ENCODE measurements around the gene PRRT4.

PRRT4 gene

DNA sequence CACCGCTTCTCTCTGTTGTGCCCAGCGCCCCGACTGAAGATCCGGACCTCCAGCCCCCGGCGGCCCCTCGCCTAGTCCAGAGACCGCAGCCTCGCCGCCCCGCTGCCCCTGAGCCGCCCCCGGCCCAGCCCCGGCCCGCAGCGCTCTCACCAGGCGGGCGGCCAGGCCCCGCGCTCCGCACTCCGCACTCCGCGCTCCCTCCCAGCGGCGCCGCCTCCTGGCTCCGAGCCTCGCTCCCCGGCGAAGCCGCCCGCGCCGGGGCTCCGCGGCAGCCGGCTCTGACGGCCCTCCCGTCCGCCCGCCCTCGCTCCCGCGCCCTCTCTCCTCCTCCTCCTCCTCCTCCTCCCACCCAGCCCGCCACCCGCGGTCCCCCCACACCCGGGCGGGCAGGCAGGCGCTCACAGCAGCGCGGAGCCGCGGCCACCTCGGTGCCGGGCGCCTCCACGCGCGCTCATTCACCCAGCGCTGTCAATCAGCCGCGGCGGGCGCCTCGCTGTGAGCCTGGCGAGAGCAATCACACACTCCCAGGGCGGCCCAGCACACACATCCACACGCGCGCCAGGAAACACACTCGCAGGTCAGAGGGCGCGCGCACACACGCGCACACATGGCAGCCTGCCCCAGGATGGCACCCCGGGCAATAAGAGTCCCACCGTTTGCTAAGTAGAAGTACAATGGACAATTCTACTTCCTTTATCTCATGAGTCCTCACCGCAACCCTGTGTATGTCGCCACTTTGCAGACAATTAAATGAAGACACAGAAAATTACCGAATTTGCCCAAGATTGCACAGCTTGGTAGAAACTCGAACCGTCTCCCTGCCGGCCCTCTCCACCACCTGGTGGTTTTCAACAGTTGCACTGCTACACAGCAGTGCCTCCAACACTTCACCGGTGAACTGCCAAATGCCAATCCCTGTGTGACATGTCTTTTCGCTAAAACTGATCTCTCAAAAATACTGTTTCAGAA lies at the start of gene PRRT4:
Gene PRRT4, minus strand, starts transcription at position 280 of the 969 bp plus-strand sequence.
- no peak for DNase-seq

DNA sequence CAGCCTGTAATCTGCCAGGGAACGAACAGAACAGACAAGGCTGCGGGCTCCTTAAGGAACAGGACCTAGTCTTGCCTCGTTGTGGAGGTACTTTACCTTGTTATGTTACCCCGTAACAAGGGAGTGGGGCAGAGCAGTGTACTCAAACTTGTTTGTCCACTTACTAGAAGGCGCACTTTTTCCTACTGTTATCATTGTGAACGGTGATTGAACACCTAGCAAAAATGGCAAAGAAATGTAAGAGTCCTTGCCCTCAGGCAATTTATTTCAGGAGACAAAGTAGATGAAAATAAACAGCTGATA lies 48.9 kb upstream of the PRRT4 start:
- DNase-seq: no peak

DNA sequence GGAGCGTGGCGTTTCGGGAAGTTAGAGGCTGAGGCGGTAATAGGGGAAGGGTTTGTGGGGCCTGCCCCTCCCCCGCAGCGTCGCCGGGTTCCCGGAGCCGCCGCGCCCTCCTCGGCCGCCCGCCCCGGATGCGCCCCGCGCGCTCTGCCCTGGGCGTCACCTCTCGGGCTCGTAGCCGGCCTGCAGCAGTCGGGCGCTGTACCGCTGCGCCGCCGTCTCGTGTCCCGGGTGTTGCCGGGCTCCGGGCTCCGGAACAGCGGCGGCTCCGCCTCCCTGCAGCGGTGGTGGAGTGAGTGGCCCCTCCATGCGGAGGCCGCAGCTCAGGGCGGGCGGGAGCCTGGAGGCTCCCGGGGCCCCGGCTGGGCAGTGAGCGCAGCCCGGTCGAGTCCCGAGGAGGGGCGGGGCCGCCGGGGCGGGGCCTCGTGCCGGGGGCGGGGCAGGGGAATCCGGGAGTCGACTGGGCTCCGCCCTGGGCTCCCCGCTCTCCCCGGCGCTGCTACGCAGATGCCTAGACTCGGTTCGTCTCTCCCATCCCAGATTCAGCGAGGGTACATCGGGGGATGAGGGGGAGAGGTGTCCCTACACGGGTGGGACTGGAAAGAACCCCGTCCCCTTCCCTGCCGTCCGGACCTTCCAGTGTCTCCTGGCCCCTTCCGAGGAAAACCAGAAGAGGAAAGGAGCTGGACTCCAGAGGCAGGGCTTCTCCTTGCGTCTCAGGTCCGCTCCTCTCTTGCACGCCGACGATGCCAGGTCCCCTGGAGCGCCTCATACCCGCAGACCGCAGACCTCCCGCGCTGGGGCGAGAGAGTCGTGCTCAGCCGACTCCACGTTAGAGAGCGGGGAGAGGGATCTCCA lies 48.3 kb upstream of the PRRT4 start, which contains the start of gene IMPDH1:
Gene IMPDH1, minus strand, starts transcription at position 387 of the 855 bp plus-strand sequence. Its CDS starts 81 bp downstream, at position 306.
- DNase-seq: peak; percentile 44 to 87

DNA sequence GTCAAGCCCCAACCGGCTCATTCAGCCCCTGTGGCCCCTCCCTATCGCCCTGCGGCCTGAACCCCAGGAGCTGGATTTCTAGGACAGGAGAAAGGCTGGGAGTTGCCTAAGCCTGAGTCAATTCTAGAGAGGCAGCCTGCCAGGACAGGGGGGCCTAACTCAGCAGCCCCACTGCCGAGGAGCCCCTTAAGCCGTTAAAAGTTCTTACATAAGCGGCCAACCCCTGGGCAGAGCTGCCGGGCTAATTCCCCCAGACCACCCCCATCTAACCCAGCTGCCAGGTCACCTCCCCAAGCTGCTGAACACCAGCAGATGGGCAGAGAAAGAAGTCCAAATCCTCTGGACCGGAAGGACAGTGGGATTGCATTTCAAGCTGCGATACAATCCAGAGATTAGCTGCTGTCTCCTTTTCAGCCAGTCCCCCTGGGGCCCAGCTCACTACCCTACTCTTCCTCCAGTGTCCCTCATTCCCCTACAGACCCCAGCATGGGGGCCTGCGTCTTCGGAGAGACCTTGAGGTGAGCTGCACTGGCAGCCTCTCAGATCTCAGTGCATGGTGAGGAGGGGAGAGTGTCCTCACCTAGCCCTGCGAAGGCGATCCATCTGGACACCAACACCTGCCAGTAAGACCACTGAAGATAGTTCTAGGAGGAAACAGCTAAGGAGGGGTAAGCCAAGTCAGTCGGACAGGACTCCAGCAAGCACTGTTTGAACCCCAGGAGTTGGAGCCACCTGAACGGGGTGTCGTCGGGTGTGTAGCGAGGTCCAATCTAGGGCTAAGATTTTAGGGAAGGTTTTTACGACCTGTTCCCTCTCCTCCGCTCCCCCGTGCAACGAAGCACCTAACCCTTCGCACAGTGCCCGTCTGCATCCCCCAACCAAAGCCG lies 47.5 kb upstream of the PRRT4 start:
- peak in 1 of 2 donors; percentile 62 for DNase-seq

DNA sequence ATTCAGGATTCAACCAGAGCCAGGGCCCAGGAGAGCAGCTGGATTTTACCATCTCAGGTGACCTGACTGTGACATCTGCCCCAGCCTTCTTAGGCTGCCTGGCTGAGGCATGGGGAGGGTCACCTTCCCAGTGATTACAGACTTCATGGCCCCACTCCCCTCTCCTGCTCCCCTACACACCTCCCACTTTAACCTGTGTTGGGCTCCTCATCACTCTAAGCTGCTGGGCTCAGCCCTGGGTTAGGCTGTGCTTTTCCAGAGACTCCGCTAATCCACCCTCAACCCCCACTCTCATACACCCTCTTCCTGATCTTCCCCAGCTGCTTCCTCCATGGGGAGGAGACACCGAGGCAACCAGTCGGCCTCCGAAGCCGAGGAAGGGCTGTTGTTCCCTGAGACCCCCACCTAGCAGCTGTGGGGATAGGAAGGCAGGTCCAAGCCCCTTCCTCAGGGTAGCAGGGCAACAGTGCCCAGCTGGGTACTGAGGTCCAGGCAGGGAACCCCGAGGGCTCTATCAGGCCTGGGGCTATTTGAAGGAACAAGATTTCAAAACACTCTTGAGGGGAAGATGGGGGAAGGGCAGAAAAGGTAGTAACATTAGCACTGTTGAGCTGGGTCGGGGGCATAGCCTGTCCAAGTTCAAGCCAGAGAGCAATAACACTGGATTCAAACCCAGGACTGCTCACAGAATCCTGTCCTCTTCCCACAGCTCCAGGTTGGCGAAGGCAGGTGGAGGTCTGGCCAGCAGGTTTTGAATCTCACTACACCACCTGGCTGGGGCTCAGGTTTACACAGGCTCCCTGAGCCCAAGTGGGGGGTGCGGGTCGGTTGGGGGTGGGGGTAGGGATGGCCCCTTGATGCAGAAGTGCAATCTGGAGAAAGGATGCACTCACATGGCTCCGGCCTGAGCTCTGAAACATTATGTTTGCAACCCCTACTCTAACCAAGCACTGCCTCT lies 46.5 kb upstream of the PRRT4 start:
- no peak for DNase-seq

DNA sequence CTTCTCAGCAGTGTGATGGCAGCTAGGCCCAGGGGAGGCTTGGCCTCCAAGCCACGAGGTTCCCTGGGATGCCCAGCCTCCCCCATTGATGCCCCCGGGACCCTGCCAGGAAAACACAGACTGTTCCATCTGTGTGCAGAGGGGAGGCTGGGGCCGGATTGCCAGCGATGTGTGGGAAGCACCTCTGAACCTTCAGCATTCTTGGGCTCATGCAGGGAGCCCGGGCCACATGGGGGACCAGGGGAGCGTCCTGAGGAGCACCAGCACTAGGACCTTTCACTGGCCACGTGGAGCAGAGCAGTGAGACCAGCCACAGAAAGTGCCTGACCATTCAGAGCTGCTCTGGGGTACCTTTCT lies 45.7 kb upstream of the PRRT4 start:
- no peak for DNase-seq

DNA sequence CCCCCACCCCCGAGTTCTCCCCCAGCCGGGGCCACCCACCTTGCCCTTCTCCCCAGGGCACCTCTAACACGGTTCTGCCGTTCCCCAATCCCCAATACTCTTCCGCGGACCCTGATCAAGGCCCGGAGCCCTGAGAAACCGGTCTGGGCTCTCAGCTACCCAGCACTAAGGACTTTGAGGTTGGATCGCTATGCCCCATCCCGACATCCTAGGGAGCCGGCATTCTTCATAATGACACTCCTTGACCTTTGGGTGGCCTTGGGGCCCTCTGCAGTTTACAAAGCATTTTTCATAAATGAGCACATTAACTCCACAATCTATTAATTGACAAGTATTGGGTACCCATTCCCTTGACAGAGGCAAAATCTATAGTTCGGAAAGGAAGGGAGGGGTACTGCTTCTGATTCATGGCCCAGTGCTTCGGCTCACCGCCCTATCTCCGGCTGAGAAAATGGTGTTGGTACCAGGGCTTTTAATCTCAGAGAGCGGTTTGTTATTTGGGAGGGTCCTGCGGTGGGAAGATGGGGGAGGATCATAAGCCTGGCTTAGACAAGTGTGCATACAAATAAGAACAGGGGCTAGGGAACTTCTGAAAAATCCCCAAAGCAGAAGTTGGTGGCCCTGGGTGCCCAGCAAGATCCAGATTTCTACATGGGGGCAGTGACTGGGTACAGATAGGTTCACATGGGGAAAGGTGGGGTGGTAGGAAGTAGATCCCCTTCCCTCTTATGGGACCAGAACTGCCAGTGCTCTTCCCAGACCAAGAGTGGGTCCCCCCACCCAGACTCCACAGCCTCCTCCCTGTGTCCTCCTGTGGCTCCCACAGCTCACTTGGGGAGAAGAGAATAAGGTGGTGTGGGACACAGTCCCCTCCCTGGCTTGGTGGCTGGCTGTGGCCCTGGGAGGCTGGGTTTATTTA lies 45.1 kb upstream of the PRRT4 start:
- DNase-seq: no peak

DNA sequence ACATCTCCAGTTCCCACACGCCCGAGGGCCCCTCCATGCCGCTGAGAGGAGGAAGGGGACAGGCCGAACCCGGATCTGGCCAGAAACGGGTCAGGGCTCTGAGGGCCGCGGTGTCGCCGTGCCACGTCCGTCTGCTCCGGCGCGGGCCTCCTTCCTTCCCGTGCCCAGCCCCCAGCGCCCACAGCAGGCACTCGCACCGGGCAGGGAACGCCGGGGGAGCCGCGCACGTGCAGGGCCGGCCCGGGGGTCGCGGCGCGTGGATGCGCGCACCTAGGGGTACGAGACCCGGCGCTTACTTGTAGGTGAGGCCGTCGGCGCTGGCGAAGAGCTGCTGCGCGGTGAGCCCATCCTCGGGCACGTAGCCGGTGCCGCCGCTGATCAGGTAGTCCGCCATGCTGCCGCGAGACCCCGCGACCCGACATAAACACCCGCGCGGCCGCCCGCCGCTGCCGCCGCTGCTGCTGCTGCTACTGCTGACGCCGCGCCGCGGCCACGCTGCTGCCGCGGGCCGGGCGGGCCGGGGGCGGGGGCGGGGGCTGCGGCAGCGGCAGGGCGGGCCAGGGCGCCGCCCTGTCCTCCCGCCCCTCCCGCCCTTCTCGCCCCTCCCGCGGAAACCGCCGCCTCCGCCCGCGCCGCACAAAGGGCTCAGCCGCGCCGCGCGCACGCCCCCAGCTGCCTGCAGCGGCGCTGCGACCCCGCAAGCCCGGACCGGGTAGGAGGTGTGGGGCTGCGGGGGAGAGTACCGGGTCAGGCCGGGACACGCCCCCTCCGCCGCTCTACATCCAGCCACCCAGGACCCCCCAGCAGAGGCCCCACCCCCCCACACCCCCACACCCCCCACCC lies 44.2 kb upstream of the PRRT4 start:
- no peak for DNase-seq

DNA sequence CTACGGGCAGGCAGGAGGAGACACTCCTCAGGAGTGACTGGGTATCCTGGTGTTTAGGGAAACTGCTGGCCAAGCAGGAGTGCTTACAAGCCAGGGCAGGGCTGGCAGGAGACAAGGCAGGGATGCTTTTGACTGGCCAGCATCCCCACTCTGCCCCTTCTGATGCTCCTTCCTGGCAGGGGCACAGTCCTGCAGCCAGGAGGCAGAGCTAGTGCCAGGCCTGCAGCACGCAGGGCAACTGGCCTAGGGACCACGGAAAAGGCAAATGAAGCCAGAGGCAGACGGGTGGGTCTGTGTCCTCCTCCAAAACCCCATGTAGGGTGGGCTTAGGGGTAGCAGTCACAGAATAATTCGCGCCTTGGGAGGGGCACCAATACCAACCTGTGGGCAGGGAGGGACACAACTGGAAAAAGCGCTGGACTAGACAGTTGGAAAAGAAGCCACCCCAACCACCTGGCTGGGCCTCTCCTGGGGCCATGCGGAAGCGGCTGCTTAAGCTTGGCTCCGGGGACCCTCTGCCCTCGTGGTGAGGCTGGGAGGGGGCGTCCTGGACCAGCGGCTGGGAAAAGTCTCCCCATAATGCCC lies 43.5 kb upstream of the PRRT4 start:
- no peak for DNase-seq

DNA sequence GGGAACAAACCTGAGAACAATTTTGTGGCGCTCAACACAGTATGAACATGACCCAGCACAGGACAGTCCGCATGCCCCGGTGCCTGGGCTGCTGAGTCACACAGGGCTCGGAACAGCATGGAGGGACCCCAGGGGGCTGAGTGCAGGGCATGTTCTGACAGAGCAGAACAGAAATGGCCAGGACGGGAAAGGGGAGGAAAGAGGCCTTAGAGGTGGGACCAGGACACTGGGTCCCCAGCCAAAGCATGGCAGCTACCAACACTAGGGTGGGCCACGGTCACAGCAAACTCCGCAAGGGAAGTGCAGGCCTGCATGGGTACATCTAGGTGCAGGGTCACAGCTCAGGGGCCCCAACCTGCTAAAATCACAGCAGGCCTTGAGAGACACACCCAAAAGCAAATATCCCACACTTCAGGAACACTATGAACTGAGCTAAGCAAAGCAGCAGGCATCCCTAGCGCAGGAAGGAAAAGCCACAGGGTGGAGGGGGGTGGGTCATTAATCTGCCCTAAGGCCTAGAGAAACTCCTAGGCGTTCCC lies 42.7 kb upstream of the PRRT4 start:
- DNase-seq: no peak

DNA sequence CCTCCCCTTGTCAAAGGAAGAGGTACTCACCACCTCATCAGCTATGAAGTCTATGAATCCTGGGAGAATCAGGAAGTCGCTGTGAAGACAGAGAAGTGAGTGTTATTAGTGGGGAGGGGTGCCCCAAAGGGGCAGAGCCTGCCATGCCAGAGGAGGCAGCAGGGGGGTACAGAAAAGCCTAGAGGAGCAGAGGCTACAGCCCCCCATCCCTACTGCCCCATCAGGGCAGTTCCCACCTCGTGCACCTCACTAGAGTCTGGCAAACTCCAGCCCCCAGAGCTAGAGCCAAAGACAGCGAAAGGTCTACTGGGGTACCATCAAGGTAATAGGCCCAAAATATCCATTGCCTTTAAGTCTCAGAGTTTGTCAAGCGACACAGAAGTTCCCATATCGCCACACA lies 42.2 kb upstream of the PRRT4 start:
- DNase-seq: no peak

DNA sequence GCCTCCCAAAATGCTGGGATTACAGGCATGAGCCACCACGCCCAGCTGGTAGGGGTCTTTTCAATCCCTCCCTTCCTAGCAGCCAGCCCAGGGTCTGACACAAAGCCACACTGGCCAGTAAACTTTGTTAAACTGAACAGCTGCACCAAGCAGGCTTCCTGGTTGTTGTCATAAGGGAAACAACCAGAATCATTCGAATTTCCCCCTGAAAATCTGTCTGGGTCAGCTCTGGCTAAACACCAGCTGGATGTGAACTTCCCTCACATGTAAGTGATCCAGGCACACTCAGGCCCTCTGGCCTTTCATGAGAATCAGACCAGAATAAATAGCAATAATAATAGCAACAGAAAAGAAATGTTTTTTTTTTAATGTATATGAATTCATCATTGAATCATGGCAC lies 40.9 kb upstream of the PRRT4 start:
- DNase-seq: no peak

DNA sequence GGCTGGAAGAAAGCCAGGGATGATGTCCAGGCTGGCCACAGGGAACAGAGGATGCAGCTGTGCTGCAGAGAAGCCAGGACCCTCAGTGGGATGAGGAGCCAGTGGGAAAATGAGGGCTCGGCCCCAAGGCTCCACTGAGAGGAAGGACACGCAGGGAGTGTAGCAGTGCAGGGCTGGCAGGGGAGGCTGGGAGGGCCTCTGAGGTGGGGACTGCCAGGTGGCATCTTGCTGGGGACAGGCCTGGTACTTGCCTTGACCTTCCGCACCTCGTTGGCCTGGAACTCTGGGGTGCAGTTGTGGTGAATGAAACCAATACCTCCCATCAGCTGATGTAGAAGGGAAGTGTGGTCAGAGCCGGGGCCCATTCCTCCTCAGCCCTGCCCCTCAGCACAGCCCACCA lies 39.1 kb upstream of the PRRT4 start:
- no peak for DNase-seq

DNA sequence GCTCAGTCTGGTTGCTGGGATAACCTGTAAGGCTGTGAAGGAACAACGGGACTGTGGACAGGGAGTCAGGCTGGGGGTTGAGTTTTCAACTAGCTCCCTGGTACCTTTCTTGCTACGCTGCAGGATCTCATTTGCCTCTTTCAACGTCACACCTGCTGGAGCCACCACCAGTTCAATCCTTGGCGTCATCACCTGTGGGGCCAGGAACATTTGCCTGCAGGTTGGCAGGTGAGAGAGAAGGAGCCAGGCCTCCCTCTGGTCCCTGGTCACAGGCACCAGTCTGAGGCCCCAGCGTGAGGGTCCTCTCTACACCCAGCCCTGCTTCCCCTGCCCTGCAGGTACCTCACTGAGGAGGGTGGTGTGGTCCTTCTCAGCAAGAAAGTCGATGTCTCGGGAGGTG lies 38.5 kb upstream of the PRRT4 start:
- no peak for DNase-seq

DNA sequence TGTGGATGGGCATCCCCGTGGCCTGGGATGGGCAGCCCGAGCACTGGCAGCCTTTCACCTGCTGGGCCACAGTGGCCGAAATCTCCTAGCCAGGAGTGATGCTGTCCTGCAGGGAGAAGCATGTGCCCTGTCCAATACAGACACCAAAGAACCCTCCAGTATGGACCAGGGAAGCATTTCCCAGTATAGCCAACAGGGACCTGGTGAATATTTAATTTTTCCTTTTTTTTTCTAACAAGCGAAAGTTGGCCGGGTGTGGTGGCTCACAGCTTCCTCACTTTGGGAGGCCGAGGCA lies 37.3 kb upstream of the PRRT4 start:
- no peak for DNase-seq

DNA sequence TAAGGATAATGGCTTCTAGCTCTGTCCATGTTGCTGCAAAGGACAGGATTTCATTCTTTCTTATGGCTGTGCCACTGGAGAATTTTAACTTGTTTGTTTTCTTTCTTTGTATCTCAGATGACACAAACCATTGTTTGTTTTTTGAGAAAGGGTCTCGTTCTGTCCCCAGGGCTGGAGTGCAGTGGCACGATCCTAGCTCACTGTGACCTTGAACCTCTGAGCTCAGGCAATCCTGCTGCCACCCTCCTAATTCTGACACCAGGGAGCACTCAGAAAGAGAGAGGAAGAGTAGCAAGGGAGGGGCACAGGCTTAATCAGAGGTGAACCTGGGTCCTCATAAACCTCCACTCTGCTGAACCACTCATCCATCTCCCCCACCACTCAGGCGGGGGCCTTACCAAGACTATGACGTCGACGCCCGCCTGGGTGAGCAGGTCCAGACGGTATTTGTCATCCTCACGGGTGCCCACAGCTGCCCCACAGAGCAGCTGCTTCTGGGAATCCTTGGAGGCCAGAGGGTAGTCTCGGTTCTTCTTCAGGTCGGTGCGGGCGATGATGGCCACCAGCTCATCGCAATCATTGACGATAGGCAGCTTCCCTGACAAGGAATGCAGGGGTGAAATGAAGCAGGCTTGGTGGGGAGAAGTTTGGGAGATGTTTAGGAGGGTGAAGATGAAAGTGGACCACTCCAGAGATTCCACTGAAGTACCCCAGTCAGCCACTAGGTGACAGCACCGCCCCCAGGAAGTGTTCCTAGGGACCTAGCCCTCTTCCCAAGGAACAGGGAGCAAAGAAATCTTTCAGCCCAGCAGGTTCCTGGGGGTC lies 36.7 kb upstream of the PRRT4 start:
- DNase-seq: no peak

DNA sequence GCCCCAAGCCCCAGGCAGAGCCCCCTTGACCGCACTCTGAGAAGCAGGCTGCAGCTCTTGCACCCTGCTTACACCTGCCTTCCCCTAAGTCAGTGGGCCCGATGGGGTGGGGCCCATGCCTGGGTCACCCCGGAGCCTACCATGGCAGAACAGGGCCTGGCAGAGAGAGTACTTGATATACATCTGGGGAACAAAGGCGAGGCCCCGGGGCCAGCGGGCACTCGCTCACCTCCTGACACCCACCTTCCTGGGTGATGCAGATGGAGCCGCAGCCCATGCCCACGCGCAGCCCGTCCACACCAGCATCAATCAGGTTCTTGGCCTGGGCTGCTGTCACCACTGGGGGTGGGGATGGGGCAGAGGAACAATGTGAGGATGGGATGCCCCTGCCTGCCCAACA lies 34.9 kb upstream of the PRRT4 start:
- no peak for DNase-seq

DNA sequence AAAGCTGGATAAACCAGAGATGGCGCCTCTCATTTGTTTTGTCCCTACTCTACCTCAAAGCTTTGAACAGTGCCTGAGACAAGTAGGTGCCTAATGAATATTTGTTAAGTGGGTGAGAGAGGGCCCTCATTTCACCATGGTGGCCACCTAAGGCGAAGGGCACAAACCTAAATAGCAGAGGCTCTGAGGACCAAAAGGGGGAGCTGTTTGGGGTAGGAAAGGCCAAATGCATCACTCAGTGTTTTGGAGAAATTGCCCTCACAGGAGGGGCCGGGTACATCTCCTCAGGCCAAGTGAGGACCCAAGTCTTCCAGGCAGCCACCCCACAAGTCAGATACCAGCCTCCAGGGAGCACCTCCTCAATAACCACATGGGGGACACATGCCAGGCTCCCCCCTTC lies 34.3 kb upstream of the PRRT4 start:
- DNase-seq: no peak
